RWPE2 (cell line): ENCODE results near the gene GNA15.

Source experiments
- ATAC-seq: fragments of 200-7000 bp; cut with Tn5 transposase; 3 replicates; pipeline ENCODE4 v1.9.1; 2021; ENCODE audit warnings: low read depth
- DNase-seq: peaks from one replicate; pipeline ENCODE4 v3.0.0-alpha.2; 2020; ENCODE audit warnings: low spot score
- H3K27ac ChIP-seq: fragments of 450-650 bp; 2 replicates; pipeline ENCODE4 v1.5.1; 2017; ENCODE audit warnings: mild to moderate bottlenecking; ENCODE audit not compliant: poor library complexity, severe bottlenecking
- H3K27me3 ChIP-seq: fragments of 250-450 bp; sonication (Bioruptor Pico); 2 replicates; pipeline ENCODE4 v1.5.1; 2021; ENCODE audit warnings: mild to moderate bottlenecking, moderate library complexity; ENCODE audit not compliant: insufficient read depth, poor library complexity, severe bottlenecking
- H3K36me3 ChIP-seq: fragments of 250-450 bp; sonication (Bioruptor Pico); 2 replicates; pipeline ENCODE4 v1.5.1; 2020; ENCODE audit warnings: low read depth, mild to moderate bottlenecking, moderate library complexity
- H3K4me1 ChIP-seq: fragments of 250-450 bp; sonication (Bioruptor Pico); 2 replicates; pipeline ENCODE4 v1.5.1; 2021; ENCODE audit warnings: mild to moderate bottlenecking, moderate library complexity; ENCODE audit not compliant: insufficient read depth, poor library complexity, severe bottlenecking
- H3K4me3 ChIP-seq: fragments of 250-450 bp; sonication (Bioruptor Pico); 2 replicates; pipeline ENCODE4 v1.5.1; 2021; ENCODE audit warnings: mild to moderate bottlenecking, moderate library complexity; ENCODE audit not compliant: severe bottlenecking
- H3K9me3 ChIP-seq: fragments of 250-450 bp; sonication (Bioruptor Pico); 2 replicates; pipeline ENCODE4 v1.5.1; 2021; ENCODE audit warnings: mild to moderate bottlenecking, moderate library complexity; ENCODE audit not compliant: severe bottlenecking
- CTCF ChIP-seq: fragments of 450-650 bp; IDR thresholded peaks from one replicate; pipeline ENCODE4 v1.5.1; 2017; ENCODE audit warnings: mild to moderate bottlenecking, moderate library complexity; ENCODE audit not compliant: poor library complexity, severe bottlenecking

Gene GNA15

GRCh38 chr19:3125900-3126524 lies 9.8 kb upstream of the GNA15 start:
- Histone ChIP-seq H3K4me3 (no peak overlapping the region), H3K4me1 (peaks cover 3% of the 10 kb centered on the region), H3K36me3 (peaks cover 21% of the 10 kb centered on the region), H3K9me3 (no peaks in the 10 kb centered on the region), H3K27me3 (no peaks in the 10 kb centered on the region), H3K27ac (no peak overlapping the region)
- peak; percentile 54 for TF ChIP-seq CTCF
- ATAC-seq (peak; percentile 44; the same call in 1 of the 3 replicates), DNase-seq (no peak)

- peaks cover 18% of the 10 kb centered on the region for H3K36me3 ChIP-seq
- TF ChIP-seq CTCF = peak; percentile 66
- H3K27me3 ChIP-seq = no peaks in the 10 kb centered on the region
- H3K9me3 ChIP-seq = no peaks in the 10 kb centered on the region
- H3K4me1 ChIP-seq = peaks cover 3% of the 10 kb centered on the region
- no peak overlapping the region for H3K4me3 ChIP-seq
- no peak for DNase-seq
- peak overlapping the region; percentile 3 for H3K27ac ChIP-seq
- ATAC-seq = no peak
Measured at GRCh38 chr19:3129112-3129511, 6.7 kb upstream of the GNA15 start.

GRCh38 chr19:3131168-3131567 lies 4.7 kb upstream of the GNA15 start:
- Histone ChIP-seq H3K9me3 (no peaks in the 10 kb centered on the region), H3K4me3 (no peak overlapping the region), H3K27ac (no peak overlapping the region), H3K27me3 (no peaks in the 10 kb centered on the region), H3K4me1 (peaks cover 6% of the 10 kb centered on the region), H3K36me3 (peaks cover 18% of the 10 kb centered on the region)
- TF ChIP-seq CTCF = no peak
- ATAC-seq (no peak), DNase-seq (no peak)

GRCh38 chr19:3132971-3133792 lies 2.7 kb upstream of the GNA15 start:
- H3K27ac ChIP-seq = peak overlapping the region; percentile 47
- no peak for TF ChIP-seq CTCF

GRCh38 chr19:3133793-3134116 lies 2.1 kb upstream of the GNA15 start:
- H3K4me3 ChIP-seq = no peak overlapping the region
- H3K27ac ChIP-seq = peak overlapping the region; percentile 47
- no peak for TF ChIP-seq CTCF
- H3K9me3 ChIP-seq = no peaks in the 10 kb centered on the region
- no peaks in the 10 kb centered on the region for H3K27me3 ChIP-seq
- H3K36me3 ChIP-seq = peaks cover 12% of the 10 kb centered on the region
- ATAC-seq = no peak
- peaks cover 9% of the 10 kb centered on the region for H3K4me1 ChIP-seq
- no peak for DNase-seq

More at GRCh38 chr19:3132971-3133792, 2.7 kb upstream of the GNA15 start:
- peaks cover 9% of the 10 kb centered on the region for H3K4me1 ChIP-seq
- DNase-seq (no peak), ATAC-seq (no peak)
- no peaks in the 10 kb centered on the region for H3K9me3 ChIP-seq
- H3K36me3 ChIP-seq = peaks cover 16% of the 10 kb centered on the region
- H3K4me3 ChIP-seq = no peak overlapping the region
- no peaks in the 10 kb centered on the region for H3K27me3 ChIP-seq
